ENCODE results near the gene ACP3. TPM values are rescaled to one million over a fixed set of nuclear protein-coding genes. Genes with fewer than 3 reads are reported as not detected.
"Not testable (repeated sequence)": the region's sequence is repeated elsewhere in the genome, so short reads cannot be mapped to it uniquely, and the experiment has no call there.

Gene ACP3
- total RNA-seq, 2 donors from 2014 or later = 8.1 to 23.5 TPM

GRCh38 chr3:132310057-132310456 lies 7.2 kb upstream of the ACP3 start:
- H3K9ac ChIP-seq (ENCODE audit: low read depth in 2 of 2, low read length in 2 of 2); H3K27ac ChIP-seq; H3K9me3 ChIP-seq; intact Hi-C loops (cut with DNase I); H3K4me1 ChIP-seq; DNase-seq; H3K4me3 ChIP-seq; H3K36me3 ChIP-seq; H3K27me3 ChIP-seq: not testable (repeated sequence)

- Histone ChIP-seq H3K4me3 (no peak overlapping the region), H3K27me3 (no peaks in the 10 kb centered on the region), H3K36me3 (no peaks in the 10 kb centered on the region), H3K9ac (ENCODE audit: low read depth in 2 of 2, low read length in 2 of 2) (no peak overlapping the region), H3K4me1 (no peaks in the 10 kb centered on the region), H3K27ac (no peak overlapping the region), H3K9me3 (no peaks in the 10 kb centered on the region)
- intact Hi-C loops (cut with DNase I) = no loop called here
- DNase-seq = no peak
- TF ChIP-seq CTCF (IDR thresholded peaks at IDR 0.05) = no peak
Observed at GRCh38 chr3:132311316-132311715, 5.9 kb upstream of the ACP3 start.

- Histone ChIP-seq H3K27me3 (no peaks in the 10 kb centered on the region), H3K9ac (ENCODE audit: low read depth in 2 of 2, low read length in 2 of 2) (no peak overlapping the region), H3K4me3 (no peak overlapping the region), H3K4me1 (no peaks in the 10 kb centered on the region), H3K36me3 (no peaks in the 10 kb centered on the region), H3K9me3 (no peaks in the 10 kb centered on the region), H3K27ac (no peak overlapping the region)
- no peak for DNase-seq
- intact Hi-C loops (cut with DNase I) = no loop called here
- TF ChIP-seq CTCF (IDR thresholded peaks at IDR 0.05) = no peak
Observed at GRCh38 chr3:132311841-132312240, 5.4 kb upstream of the ACP3 start.

GRCh38 chr3:132315851-132316250 lies 1.4 kb upstream of the ACP3 start:
- no peaks in the 10 kb centered on the region for H3K4me1 ChIP-seq
- H3K9ac ChIP-seq (ENCODE audit: low read depth in 2 of 2, low read length in 2 of 2) = no peak overlapping the region
- DNase-seq = no peak
- no peaks in the 10 kb centered on the region for H3K9me3 ChIP-seq
- no peak overlapping the region for H3K4me3 ChIP-seq
- intact Hi-C loops (cut with DNase I) = no loop called here
- TF ChIP-seq CTCF (IDR thresholded peaks at IDR 0.05) = no peak
- no peaks in the 10 kb centered on the region for H3K27me3 ChIP-seq
- no peaks in the 10 kb centered on the region for H3K36me3 ChIP-seq
- no peak overlapping the region for H3K27ac ChIP-seq

GRCh38 chr3:132318451-132318850 lies 1.2 kb downstream of the ACP3 start:
- no peaks in the 10 kb centered on the region for H3K36me3 ChIP-seq
- intact Hi-C loops (cut with DNase I) = no loop called here
- no peaks in the 10 kb centered on the region for H3K4me1 ChIP-seq
- TF ChIP-seq CTCF (IDR thresholded peaks at IDR 0.05) = no peak
- no peak overlapping the region for H3K9ac ChIP-seq (ENCODE audit: low read depth in 2 of 2, low read length in 2 of 2)
- no peaks in the 10 kb centered on the region for H3K9me3 ChIP-seq
- no peak for DNase-seq
- H3K27ac ChIP-seq = no peak overlapping the region
- no peaks in the 10 kb centered on the region for H3K27me3 ChIP-seq
- H3K4me3 ChIP-seq = no peak overlapping the region

GRCh38 chr3:132321304-132321703 lies 4.1 kb downstream of the ACP3 start:
- H3K36me3 ChIP-seq = no peaks in the 10 kb centered on the region

More at GRCh38 chr3:132321304-132321703, 4.1 kb downstream of the ACP3 start:
- no peak overlapping the region for H3K9ac ChIP-seq (ENCODE audit: low read depth in 2 of 2, low read length in 2 of 2)
- no peaks in the 10 kb centered on the region for H3K4me1 ChIP-seq
- H3K27ac ChIP-seq = no peak overlapping the region
- H3K9me3 ChIP-seq = no peaks in the 10 kb centered on the region
- DNase-seq = no peak
- no peaks in the 10 kb centered on the region for H3K27me3 ChIP-seq
- intact Hi-C loops (cut with DNase I) = no loop called here
- TF ChIP-seq CTCF (IDR thresholded peaks at IDR 0.05) = no peak
- no peak overlapping the region for H3K4me3 ChIP-seq

Data from colonic mucosa (tissue), 4 donors.